Skin epidermis (tissue), 12 donors: Measurements from ENCODE around the gene GRID2.

Experiments used
- H3K27ac ChIP-seq, 21 experiments: fragments of 200-600 bp; sonication (generic) in 11 of 21; one replicate each; pipeline ENCODE4 v1.5.0; 2020; ENCODE audit warnings: mild to moderate bottlenecking in 3 of 21, inconsistent platforms in 2 of 21, moderate library complexity in 2 of 21
- H3K4me3 ChIP-seq, 7 experiments: fragments of 200-600 bp; sonication (generic) in 2 of 7; one replicate each; pipeline ENCODE4 v1.5.0; 2020; ENCODE audit warnings: inconsistent platforms in 2 of 7, mild to moderate bottlenecking in 2 of 7, moderate library complexity in 1 of 7

The GRID2 gene

GRCh38 chr4:93147524-93148212, 843.9 kb downstream of the GRID2 start:
- no peak overlapping the region for H3K4me3 ChIP-seq
- no peak overlapping the region for H3K27ac ChIP-seq

DNA sequence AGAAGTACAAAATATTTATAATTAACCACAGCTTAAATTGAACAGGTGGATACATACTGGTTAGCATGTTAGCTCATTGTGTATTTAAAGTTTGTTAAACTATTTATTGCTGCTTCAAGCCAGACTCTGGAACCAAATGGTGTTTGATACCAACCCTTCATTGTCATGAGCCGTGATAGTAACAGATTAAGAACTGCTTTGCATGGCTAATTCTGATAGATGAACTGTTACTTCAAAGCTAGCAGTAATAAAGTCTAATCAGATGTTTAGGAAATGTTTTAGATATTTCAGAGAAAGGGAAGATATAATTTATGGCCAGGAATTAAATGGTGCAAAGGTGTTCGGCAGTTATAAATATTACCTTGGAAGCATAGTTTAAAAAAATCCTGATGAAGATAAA, 848.7 kb downstream of the GRID2 start:
- Histone ChIP-seq H3K27ac (no peak overlapping the region), H3K4me3 (no peak overlapping the region)

DNA sequence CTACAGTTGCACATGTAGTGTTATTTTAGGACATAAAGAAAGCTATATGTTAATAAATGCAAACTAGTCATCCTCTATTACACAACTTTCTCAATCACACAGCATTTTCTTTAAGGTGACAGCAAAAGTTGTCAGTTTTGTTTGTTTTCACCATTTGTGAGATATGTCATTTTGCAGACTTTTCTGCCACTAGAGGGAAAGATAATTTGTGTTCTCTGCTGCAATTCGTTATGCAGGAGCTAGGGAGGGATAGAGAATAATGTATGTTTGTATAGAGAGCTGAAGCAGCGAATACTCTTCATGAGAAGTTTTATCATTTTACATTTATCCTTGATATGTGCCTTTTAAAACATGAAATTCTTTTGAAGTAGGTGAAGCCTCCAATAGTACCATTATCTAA, 854.2 kb downstream of the GRID2 start:
- no peak overlapping the region for H3K4me3 ChIP-seq
- H3K27ac ChIP-seq: no peak overlapping the region

DNA sequence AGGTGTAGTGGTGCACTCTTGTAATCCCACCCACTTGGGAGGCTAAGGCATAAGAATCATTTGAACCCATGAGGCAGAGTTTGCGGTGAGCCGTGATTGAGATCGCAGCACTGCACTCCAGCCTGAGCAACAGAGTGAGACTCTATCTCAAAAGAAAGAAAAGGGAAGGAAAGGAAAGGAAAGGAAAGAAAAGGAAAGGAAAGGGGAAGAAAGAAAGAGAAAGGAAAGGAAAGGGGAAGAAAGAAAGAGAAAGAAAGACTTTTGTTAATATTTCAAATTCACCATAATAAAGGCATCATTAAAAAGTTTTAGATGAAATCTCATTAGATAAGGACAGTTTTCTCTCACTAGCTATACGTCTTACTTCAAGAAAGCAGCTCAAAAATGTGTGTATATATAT, 864.3 kb downstream of the GRID2 start:
- no peak overlapping the region for H3K4me3 ChIP-seq

GRCh38 chr4:93169966-93170365, 866.2 kb downstream of the GRID2 start:
- no peak overlapping the region for H3K4me3 ChIP-seq
- H3K27ac ChIP-seq: no peak overlapping the region

More for the DNA sequence above, 864.3 kb downstream of the GRID2 start:
- H3K27ac ChIP-seq: no peak overlapping the region

- Histone ChIP-seq H3K4me3 (no peak overlapping the region), H3K27ac (no peak overlapping the region)
These were observed 870.8 kb downstream of the GRID2 start for GRCh38 chr4:93174598-93174997.

DNA sequence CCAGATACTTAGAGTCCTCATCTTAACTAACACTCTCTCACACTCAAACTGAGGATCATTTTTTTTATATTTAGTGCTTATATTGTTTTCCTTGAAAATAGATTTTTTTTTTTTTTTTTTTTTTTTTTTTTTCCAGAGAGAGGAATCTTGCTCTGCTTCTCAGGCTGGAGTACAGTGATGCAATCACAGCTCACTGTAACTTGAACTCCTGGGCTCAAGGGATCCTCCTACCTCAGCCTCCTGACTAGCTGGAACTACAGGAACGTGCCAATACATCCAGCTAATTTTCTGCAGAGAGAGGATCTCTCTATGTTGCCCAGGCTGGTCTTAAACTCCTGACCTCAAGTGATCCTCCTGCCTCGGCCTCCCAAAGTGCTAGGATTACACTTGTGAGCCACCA, 874.5 kb downstream of the GRID2 start:
- H3K27ac ChIP-seq: no peak overlapping the region

DNA sequence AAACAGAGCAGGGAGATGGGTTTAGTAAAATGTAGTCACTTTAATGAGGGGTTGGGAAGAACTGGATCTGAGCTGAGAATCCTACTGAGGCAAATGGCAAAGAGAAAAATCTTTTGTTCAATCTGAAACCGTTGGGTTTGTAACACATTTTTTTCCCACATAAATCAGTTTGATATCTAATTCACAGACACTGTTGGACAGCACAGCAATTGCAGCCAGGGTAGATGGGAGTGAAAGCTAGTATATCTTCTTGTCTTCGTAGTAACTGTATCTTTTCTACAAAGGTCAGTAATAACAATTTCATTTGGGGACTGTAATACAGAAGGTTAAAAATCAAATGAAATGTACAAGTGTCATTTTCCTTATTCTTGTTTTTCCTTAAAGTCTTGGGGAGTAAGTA, 875.3 kb downstream of the GRID2 start:
- H3K4me3 ChIP-seq: no peak overlapping the region
- no peak overlapping the region for H3K27ac ChIP-seq

More for the DNA sequence above, 874.5 kb downstream of the GRID2 start:
- no peak overlapping the region for H3K4me3 ChIP-seq

DNA sequence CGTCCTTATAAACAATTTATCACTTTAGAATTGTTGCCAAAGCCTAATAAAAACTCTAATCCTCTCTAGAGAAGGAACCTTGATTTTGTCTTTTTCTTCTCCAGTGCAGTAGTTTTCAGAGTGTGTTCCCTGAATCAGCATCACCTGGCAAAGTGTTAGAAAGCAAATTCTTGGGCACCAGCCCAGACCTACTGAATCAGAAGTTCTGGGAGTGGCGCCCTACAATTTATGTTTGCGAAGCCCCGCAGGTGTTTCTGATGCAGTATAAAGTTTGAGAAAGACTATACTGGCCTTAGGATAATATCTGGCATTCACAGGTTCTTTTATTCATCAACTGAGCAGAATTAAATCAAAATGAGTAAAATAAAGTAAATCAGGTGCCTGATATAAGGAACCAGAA, 879.0 kb downstream of the GRID2 start:
- Histone ChIP-seq H3K27ac (no peak overlapping the region), H3K4me3 (no peak overlapping the region)

DNA sequence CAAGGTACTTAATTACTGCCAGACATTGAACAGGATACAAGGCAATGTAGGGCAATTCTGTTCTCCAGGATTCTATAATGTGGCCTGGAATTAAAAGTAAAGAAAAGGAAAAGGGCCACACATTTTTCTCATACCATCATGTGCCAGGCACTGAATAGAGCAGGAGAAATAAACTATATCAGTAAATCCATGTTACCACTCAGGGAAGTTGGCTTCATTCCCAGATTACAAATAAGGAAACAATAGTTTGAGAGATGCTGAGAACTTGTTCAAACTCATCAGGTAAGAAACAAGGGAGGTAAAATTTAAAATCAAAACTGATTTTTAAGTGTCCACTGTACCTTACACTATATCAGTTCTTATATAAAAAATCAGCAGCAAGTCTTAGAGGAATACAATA, 879.8 kb downstream of the GRID2 start:
- no peak overlapping the region for H3K4me3 ChIP-seq
- no peak overlapping the region for H3K27ac ChIP-seq

GRCh38 chr4:93184053-93184452, 880.3 kb downstream of the GRID2 start:
- no peak overlapping the region for H3K27ac ChIP-seq
- H3K4me3 ChIP-seq: no peak overlapping the region

DNA sequence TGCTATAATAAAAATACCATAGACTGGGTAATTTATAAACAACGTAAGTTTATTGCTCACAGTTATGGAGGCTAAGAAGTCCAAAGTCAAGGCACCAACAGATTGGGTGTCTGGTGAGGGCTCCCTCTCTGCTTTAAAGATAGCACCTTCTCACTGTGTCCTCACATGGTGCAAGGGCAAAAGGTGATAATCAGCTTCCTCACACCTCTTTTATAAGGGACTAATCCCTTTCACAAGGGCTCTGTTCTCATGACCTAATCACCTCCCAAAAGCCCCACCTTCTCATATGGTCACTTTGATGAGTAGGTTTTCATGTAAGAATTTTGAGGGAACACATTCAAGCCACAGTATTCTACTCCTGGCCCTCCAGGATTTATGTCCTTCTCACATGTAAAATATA, 883.1 kb downstream of the GRID2 start:
- no peak overlapping the region for H3K4me3 ChIP-seq
- H3K27ac ChIP-seq: no peak overlapping the region

- no peak overlapping the region for H3K4me3 ChIP-seq
These were observed 883.7 kb downstream of the GRID2 start for GRCh38 chr4:93187466-93187865.

GRCh38 chr4:93187892-93188291, 884.1 kb downstream of the GRID2 start:
- no peak overlapping the region for H3K4me3 ChIP-seq
- H3K27ac ChIP-seq: no peak overlapping the region

More at GRCh38 chr4:93187466-93187865, 883.7 kb downstream of the GRID2 start:
- no peak overlapping the region for H3K27ac ChIP-seq

DNA sequence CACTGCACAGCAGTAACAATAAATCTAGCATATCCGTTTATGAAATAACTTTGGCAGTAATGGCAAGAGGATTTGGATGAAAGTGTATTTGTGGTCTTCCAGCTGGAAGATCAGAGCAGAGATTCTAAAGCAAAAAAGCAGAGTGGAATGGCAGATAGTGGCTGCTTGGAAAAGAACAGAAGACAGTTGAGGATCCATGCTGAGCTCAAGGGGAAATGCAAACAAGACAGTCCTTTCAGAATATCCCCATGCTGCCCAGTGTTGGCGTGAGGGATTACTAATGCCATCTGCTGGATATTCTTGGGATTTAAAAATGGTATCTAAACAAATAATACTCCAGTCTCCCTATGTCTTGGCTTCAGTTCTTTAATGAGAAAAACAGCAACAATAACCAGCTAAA, 895.7 kb downstream of the GRID2 start:
- no peak overlapping the region for H3K27ac ChIP-seq
- no peak overlapping the region for H3K4me3 ChIP-seq

DNA sequence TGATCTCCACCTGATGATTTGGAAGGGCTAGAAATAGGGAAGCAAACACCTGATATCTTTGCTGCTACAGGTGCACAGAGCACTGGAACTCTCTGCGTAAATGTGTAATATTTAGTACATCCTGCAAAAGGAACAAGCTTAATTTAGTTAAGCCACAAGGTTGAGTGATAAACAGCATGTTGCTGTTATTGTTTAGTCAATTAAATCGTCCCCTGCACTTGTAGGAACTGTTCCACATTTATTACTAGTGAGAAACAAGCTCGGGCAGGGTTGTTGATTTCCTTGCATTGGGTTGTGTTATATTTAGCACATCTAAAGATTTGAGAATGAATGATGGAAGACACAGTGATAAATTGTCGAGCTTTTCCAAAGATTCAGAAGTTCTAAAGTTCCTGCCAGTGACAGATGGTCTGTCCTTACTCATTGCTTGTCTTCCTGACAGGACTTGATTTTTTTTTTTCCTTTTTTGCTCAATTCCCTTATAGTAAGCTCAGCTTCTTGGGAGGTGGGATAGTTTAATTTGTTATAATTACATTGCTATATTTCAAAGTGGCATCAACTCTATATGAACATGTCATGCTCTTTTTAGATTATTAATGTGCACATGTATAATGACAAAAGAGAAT, 897.8 kb downstream of the GRID2 start:
- H3K27ac ChIP-seq: no peak overlapping the region

GRCh38 chr4:93203708-93204107, 899.9 kb downstream of the GRID2 start:
- H3K27ac ChIP-seq: no peak overlapping the region
- no peak overlapping the region for H3K4me3 ChIP-seq

More for the DNA sequence above, 897.8 kb downstream of the GRID2 start:
- H3K4me3 ChIP-seq: no peak overlapping the region

DNA sequence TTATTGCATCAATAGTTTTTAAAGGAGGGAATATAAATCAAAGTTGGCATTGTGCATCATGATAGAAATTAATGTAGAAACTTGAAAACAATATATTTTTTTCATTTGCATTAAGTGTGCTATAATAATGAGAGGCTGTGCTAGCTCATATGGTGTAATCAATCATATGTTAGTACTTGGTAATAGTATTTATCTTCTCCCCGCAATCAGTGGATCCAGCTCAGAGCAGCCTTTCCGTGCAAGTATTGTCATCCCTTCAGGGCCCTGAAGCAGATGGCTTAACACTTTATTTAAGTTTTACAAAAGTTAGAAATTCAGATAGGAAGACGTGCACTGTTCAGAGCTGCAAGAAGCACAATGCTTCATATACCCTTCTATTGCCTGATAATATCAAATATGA, 908.5 kb downstream of the GRID2 start:
- Histone ChIP-seq H3K4me3 (no peak overlapping the region), H3K27ac (no peak overlapping the region)

- Histone ChIP-seq H3K27ac (no peak overlapping the region), H3K4me3 (no peak overlapping the region)
These were observed 912.9 kb downstream of the GRID2 start for GRCh38 chr4:93216646-93217045.

DNA sequence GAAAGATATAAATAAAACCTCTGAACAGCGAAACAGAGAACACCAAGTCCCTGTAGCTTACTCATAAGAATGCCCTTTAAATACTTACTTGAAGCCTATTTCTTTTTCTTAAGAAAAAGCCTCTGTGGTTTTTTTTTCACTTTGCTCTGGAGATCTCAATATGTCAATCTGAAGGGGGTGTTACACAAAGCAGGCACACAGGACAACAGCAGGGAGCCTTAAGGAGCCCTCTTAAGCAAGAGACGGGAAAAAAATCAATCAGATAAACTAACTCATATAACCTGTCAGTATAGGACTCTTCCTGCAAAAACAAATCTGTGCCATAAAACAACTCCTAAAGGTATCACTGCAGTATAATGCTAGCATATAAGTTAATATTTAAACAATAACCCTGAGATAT, 913.7 kb downstream of the GRID2 start:
- Histone ChIP-seq H3K4me3 (no peak overlapping the region), H3K27ac (no peak overlapping the region)

GRCh38 chr4:93221771-93222170, 918.0 kb downstream of the GRID2 start:
- no peak overlapping the region for H3K4me3 ChIP-seq
- no peak overlapping the region for H3K27ac ChIP-seq

DNA sequence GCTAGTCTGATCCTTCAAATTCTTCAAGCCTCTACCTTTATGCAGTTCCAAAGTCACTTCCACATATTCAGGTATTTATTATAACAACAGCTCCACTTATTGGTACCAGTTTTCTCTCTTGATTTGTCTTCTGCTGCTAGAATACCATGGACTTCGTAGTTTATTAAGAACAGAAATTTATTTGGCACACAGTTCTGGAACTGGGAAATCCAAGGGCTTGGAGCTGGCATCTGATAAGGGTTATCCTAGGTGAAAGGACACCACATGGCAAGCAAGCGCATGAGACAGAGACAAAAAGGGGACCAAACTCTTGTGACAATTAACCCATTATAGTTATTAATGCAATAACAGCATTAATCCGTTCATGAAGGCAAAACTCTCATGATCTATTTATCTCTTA, 924.3 kb downstream of the GRID2 start:
- Histone ChIP-seq H3K27ac (no peak overlapping the region), H3K4me3 (no peak overlapping the region)
